HepG2 (cell line): ENCODE measurements around the gene BICDL2.

Source experiments
- CAMTA2 ChIP-seq: sonication (generic); formaldehyde crosslinking; IDR thresholded peaks from 2 replicates; pipeline ENCODE4 v1.4.0; 2020; ENCODE audit warnings: mild to moderate bottlenecking, missing genetic modification reagents, borderline replicate concordance
- CBX1 ChIP-seq: IDR thresholded peaks from one replicate; pipeline ENCODE4 v1.6.1; 2016; ENCODE audit warnings: antibody characterized with exemption, low read depth
- CC2D1A ChIP-seq: sonication (generic); formaldehyde crosslinking; IDR thresholded peaks from 2 replicates; pipeline ENCODE4 v1.8.1; 2023; ENCODE audit warnings: mild to moderate bottlenecking, missing genetic modification reagents
- FOXA1 ChIP-seq, 2 experiments: fragments of 450-650 bp in 1 of 2; sonication (generic) in 1 of 2; formaldehyde crosslinking in 1 of 2; IDR thresholded peaks; 2 replicates each; pipeline versions ENCODE4 v1.4.0 to v1.6.1; 2016 to 2020; ENCODE audit warnings: missing genetic modification reagents in 1 of 2
- GATAD2A ChIP-seq: IDR thresholded peaks from 2 replicates; pipeline ENCODE4 v1.6.1; 2016
- KDM1A ChIP-seq: IDR thresholded peaks from 2 replicates; pipeline ENCODE4 v1.6.1; 2016; ENCODE audit warnings: missing compliant biosample characterization
- TCF7 ChIP-seq: sonication (generic); IDR thresholded peaks from 2 replicates; pipeline ENCODE4 v1.6.1; 2016; ENCODE audit warnings: antibody characterized with exemption, low read depth
- ZNF556 ChIP-seq: sonication (generic); formaldehyde crosslinking; IDR thresholded peaks from 2 replicates; pipeline ENCODE4 v1.4.0; 2020; ENCODE audit warnings: mild to moderate bottlenecking, missing genetic modification reagents, borderline replicate concordance
- ZNF605 ChIP-seq: sonication (generic); formaldehyde crosslinking; IDR thresholded peaks from 2 replicates; pipeline ENCODE4 v1.8.0; 2022; ENCODE audit warnings: mild to moderate bottlenecking, missing genetic modification reagents
- ZNF777 ChIP-seq: sonication (generic); formaldehyde crosslinking; IDR thresholded peaks from 2 replicates; pipeline ENCODE4 v1.4.0; 2020; ENCODE audit warnings: missing genetic modification reagents
- TF ChIP-seq, protein P1 (sequence below): sonication (generic); formaldehyde crosslinking; IDR thresholded peaks from 2 replicates; pipeline ENCODE4 v1.5.0; 2020; ENCODE audit warnings: mild to moderate bottlenecking, missing genetic modification reagents, moderate library complexity
- TF ChIP-seq, protein P2 (sequence below): sonication (generic); formaldehyde crosslinking; IDR thresholded peaks from 2 replicates; pipeline ENCODE4 v1.5.1; 2020; ENCODE audit warnings: mild to moderate bottlenecking, missing genetic modification reagents, moderate library complexity

DNA sequence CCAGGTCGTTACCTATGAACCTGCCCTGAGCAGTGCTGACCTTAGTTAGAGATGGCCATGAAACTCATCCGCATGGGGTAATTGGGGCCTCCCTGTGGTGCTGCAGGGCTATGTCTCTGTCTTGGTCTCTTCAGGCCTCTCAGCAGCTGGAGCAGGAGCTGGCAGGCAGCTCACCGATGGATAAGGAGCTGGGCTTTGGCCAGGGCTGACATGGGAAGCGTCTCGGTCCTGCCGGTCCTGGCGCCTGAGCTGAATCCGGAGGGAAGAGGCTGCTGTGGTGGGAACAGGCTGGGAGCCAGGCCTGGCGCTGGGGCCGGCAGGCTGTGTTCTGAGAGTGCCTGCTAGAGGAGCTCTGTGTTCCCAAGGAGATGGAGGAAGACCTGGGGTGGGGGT is 38.8 kb upstream of the BICDL2 start:
- TF ChIP-seq CBX1: no peak
- TF ChIP-seq CC2D1A (CRISPR knock-in tag): no peak
- TF ChIP-seq, protein P1, sequence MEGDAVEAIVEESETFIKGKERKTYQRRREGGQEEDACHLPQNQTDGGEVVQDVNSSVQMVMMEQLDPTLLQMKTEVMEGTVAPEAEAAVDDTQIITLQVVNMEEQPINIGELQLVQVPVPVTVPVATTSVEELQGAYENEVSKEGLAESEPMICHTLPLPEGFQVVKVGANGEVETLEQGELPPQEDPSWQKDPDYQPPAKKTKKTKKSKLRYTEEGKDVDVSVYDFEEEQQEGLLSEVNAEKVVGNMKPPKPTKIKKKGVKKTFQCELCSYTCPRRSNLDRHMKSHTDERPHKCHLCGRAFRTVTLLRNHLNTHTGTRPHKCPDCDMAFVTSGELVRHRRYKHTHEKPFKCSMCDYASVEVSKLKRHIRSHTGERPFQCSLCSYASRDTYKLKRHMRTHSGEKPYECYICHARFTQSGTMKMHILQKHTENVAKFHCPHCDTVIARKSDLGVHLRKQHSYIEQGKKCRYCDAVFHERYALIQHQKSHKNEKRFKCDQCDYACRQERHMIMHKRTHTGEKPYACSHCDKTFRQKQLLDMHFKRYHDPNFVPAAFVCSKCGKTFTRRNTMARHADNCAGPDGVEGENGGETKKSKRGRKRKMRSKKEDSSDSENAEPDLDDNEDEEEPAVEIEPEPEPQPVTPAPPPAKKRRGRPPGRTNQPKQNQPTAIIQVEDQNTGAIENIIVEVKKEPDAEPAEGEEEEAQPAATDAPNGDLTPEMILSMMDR (CRISPR knock-in tag): no peak
- TF ChIP-seq KDM1A (CRISPR knock-in tag): no peak
- TF ChIP-seq ZNF556 (CRISPR knock-in tag): no peak
- TF ChIP-seq, protein P2, sequence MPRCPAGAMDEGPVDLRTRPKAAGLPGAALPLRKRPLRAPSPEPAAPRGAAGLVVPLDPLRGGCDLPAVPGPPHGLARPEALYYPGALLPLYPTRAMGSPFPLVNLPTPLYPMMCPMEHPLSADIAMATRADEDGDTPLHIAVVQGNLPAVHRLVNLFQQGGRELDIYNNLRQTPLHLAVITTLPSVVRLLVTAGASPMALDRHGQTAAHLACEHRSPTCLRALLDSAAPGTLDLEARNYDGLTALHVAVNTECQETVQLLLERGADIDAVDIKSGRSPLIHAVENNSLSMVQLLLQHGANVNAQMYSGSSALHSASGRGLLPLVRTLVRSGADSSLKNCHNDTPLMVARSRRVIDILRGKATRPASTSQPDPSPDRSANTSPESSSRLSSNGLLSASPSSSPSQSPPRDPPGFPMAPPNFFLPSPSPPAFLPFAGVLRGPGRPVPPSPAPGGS (CRISPR knock-in tag): no peak
- TF ChIP-seq ZNF777 (CRISPR knock-in tag): no peak
- TF ChIP-seq FOXA1 (IDR thresholded peaks at IDR 0.05): no peak
- TF ChIP-seq FOXA1 (CRISPR knock-in tag; IDR thresholded peaks at IDR 0.05): no peak
- TF ChIP-seq TCF7: no peak
- no peak for TF ChIP-seq CAMTA2
- no peak for TF ChIP-seq ZNF605
- TF ChIP-seq GATAD2A (CRISPR knock-in tag): no peak
